CD4-positive, alpha-beta T cell treated with Interleukin-1 beta for 1 hour (primary cell): ENCODE data around the gene SFXN5.

Experiments used
- DNase-seq, 2 donors: peaks; one replicate each; pipeline ENCODE4 v3.0.0-alpha.2; 2020 to 2022

The SFXN5 gene

GRCh38 chr2:72972352-72973136 is 99.0 kb downstream of the SFXN5 start:
- no peak for DNase-seq

DNA sequence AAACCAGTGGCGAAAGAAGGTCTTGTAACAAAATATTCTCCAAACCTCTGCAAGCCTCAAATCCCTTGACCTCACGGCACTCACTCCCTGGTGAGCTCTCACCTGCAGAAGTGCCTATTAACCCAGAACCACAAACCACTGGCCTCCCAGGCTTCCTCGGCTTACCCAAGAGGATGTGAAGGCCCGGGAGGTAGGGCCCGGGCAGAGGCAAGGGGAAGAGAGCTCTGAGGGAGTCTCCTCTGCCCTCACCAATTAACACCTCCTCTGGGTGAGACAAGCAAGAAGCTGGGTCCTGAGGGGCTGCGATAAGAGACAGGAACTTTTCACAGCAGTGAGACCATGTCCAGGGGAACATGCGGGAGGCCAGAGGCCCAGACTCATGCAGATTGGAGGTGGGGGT is 100.5 kb downstream of the SFXN5 start:
- DNase-seq, result no peak

- no peak for DNase-seq
Measured at GRCh38 chr2:72969706-72970105, 101.8 kb downstream of the SFXN5 start.

DNA sequence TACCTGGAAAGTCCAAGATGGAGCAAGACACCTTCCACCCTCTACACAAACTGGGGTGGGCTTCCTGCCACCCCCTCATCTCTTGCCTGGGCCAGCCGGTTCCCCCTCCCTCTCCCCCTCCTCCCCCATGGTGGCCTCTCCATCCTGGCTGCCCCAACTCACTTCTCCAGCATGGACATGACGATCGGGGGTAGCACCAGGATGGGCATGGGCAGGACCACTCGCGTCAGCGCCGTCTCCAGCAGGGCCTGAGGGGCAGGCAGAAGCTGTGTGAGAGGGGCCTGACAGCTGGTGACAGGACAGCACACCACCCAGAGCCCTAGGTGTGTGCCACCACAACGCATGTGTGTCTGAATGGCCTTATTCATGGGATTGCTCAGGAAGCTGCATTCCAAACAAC is 103.2 kb downstream of the SFXN5 start:
- no peak for DNase-seq

DNA sequence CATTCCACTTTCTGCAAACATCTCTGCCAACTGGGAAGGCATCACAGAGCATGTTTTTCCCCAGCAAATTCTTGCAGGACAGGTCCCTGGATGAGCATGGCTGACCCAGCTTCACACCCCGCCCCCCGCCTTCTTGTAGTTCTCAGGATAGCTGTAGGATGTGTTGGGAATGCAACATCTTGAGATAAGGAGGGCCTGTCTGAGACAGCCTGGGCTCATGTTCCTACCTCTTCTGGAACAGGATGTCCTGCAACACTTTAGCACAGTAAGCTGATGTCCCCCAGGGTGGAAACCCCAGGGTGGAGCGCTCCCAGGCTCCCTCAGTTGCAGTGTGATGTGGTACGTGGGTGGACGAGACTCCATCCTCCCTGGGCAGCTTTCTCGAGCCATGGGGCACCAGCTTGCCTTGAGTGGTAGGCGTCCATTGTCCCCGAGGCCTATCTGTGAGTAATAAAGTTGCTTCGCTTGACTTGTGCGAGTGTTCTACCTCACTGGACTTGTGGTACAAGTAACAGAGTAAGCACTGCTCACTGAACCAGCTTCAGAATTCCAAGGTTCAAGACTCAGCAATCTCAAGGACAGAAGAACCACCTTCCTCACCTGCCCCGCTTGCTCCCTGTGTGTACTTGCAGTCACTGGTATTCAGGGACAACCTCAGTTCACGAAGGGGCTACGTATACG is 105.6 kb downstream of the SFXN5 start:
- no peak for DNase-seq

DNA sequence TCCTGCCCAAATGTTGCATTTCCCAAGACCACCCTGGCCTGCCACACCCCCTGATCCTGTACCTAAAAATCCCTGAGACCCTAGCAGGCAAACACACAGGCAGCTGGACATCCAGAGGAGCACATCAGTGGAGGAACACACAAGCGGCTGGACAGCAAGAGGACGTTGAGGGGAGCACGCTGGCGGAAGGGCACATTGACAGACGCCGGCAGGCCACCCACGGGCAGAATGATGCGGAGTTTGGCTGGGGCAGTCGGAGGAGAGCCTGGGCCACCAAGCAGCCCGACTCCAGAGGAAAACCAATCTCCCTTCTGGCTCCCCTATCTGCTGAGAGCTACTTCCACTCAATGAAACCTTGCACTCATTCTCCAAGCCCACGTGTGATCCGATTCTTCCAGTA is 106.5 kb downstream of the SFXN5 start:
- no peak for DNase-seq

GRCh38 chr2:72964146-72964525 is 107.4 kb downstream of the SFXN5 start:
- no peak for DNase-seq

- DNase-seq, result no peak
Measured at GRCh38 chr2:72963423-72964145, 107.9 kb downstream of the SFXN5 start.

- DNase-seq, result no peak
Measured at GRCh38 chr2:72962911-72963310, 108.6 kb downstream of the SFXN5 start.

DNA sequence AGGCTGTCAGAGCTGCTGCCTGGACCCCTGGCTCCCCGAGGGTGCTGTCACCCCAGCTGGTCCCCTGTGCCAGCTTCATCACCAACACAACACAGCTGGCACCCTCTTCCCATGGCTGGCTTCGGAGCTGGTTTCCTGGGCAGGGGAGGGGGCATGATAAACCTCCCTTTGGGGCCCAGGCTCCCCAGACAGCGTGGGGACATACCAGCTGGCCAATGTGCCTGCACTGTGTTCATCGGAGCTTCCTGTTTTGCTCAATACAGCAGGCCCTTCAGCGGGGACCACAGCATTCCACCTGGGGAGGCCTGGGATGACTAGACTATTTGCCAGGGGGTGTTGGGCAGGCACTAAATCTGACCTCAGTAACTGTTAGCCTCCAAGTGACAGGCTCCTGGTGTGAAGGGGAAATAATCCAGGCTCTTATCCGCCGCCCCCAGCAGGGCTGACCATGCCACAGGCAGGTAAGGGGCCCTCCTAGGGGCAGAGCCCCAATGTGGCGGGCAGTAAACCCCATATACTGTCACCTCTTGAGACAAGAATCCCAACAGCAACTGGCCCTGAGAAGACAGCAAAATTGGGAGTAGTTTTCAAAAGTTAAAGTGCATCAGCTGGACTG is 109.6 kb downstream of the SFXN5 start:
- no peak for DNase-seq

DNA sequence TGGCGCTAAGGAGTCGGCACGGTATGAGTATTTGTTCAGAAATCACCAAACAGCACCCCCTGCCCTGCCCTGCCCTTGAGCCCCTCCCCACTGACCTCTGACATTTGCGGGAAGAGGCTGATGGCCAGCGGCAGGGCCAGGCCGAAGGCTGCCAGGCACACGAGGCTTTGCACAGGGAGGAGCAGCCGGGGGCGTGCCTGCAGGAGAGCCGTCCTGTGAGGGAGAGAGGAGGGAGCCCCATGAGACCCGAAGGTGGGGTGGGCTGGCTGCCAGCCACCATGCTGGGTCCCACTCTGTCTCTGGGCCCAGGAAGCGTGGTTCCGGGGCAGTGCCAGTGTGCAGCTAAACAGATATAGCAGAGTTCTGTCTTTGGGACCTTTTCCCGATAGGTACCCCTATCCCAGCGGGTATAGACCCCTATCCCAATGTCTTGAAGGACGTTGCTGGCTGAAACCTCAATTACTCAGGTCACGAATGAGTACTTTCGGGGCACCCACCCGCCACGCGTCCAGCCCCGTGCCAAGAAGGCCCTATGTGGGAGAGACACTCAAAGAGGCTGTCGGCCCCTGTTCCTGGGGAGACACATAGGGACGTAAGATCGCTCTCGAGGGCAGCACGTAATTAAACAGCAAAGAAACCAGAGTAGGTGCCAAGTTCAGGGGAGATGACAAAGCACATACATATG is 110.3 kb downstream of the SFXN5 start:
- DNase-seq, result no peak

DNA sequence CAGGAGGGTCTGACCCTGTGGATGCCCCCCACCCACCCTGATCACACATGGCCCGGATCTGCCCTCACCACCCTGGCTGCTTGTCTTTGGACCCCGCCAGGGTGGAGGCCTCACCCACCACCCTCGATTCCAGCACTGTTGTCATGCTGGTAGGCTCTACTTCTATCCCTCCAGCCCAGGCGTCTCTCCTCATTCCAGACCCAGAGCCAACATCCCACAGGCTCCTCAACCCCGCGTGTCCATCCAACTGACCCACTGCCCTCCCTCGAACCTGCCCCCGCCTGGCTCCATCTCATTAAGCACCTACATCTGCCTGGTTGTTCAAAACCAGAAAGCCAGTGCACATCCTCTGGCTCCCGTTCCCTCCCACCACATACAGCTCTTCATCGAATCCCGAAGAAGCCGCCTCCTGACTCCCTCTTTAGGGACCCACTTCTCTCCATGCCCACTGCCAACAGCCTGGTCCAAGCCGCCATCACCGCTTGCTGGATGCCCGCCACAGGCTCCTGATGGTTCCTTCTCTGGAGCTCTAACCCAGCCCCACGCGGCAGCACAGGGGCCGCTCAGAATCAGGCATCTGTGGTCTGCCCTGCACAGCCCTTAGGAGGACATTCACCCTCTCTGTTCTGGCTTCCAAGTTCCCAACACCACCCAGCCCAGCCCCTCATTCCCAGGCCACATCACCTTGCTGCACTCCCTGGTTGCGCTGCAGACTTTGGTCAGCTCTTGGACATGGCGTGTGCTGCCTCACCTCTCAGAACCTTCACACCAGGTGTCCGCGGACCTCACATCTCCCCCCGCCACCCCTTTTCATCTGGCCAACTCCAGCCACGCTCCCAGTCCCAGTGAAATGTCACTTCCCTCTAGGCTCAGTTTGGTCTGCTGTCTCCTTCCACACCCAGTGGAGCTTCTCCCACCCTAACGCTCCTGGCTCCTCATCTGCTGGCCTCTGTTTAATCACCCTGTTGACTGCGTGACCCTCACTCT is 111.2 kb downstream of the SFXN5 start:
- no peak for DNase-seq

DNA sequence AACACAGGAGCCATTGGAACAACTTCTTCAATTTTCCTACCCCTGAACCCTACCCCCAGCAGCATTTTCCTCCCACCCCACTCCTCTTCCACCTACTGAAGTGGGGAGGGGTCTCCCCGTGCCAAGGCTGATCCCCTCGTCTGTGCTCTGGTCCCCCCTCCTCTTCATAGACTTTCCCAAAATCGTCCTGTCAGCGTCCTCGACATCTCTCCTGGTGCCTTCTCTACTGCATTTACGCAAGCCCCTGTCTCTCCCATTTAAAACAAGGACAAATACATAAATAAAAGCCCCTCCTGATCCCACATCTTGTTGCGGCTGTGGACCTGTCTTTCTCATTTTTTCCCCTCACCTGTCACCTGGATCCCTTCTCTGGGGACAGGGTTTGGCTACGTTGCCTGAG is 112.0 kb downstream of the SFXN5 start:
- no peak for DNase-seq

DNA sequence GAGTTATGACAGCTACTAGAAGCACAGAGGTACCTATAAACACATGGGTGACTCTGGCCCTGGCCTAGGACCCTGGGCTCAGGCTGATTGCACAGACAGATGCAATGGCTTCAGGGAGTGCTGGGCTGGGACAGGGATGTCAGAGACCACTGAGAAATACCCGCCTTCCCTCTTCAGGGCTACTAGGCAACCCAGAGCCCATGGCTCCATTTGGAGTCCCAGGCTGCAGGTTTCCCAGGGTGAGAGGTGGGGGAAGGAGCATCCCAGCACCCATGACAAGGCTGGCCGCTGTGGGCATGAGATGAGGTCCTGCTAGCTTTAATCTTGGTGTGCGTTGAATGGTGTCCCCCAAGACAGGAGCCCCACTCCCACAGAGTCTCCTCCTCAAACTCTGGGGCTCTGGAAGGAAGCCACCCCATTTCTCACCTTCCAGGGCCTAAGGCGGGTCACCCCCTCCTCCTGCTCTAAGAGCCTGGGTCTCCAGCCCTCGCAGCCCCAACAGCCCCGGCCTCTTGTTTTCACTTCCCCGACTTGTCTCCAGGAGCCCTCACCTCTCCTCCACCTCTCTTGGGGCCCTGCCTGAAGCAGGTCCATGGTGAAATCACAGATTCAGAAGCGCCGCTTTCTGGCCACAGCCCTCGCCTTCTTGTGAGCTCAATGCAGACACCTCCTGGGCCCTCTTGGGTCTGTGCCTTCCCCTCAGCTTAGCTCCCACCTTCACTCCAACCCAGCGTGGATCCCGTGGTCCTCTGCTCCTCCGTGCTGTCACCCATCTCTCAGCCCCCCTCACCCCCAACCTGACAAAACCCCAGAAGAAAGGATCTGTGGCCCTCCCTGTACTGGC is 112.7 kb downstream of the SFXN5 start:
- DNase-seq, result no peak

- peak in 1 of 2 donors; percentile 6 for DNase-seq
Measured at GRCh38 chr2:72956936-72957335, 114.6 kb downstream of the SFXN5 start.

DNA sequence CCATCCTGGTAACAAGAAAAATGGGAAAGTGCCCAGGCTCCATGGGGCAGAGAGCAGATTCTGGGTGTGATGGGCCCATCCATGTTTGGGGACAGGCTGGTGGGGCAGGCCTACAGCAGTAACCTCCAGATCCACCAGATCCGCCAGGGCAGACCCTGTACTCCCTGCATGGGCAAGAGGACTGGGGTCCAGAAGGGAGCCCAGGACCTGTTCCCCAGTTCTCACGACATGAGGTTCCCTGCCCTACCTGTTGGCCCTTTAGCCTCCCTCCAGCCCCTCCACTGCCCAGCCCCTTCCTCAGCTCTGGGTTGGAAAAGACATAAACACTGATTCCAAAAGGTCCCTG is 115.5 kb downstream of the SFXN5 start:
- DNase-seq, result no peak

DNA sequence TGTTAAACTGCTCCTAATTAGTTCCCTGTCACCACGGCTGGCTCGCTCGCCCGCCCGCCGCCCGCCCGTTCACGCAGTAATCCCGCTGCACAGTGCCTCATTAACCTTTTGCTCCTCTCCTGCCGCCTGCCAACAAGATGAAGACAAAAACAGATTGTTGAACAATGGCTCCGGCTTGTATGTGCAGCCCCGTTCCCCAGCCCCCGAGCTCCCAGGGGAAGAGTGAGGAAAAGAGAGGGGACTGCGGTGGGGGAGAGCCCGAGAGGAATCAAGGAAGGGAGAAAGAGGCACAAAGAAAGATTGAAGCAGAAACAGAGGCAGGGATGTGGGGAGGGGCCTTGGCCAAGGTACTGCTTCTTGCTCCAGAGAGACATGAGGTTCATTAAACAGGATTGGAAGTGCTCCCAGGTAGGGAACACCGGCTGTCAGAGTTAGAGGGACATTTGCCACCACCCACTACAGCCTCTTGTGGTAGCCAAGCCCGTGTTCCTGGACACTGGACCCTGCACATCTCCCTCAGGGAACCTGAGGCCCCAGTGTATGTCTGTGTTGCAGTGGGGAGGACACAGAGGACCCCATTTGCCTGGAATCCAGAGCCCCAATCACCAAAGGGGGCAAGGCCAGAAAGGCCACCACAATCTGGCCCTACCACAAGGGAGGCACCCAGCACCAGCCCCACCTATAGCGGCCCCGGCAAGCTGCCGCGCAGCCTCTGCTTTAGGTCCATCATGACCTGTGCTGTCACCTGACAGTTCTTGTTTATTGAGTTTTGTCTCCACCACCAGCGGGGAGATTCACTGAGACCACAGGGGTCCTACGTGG is 116.1 kb downstream of the SFXN5 start:
- no peak for DNase-seq

DNA sequence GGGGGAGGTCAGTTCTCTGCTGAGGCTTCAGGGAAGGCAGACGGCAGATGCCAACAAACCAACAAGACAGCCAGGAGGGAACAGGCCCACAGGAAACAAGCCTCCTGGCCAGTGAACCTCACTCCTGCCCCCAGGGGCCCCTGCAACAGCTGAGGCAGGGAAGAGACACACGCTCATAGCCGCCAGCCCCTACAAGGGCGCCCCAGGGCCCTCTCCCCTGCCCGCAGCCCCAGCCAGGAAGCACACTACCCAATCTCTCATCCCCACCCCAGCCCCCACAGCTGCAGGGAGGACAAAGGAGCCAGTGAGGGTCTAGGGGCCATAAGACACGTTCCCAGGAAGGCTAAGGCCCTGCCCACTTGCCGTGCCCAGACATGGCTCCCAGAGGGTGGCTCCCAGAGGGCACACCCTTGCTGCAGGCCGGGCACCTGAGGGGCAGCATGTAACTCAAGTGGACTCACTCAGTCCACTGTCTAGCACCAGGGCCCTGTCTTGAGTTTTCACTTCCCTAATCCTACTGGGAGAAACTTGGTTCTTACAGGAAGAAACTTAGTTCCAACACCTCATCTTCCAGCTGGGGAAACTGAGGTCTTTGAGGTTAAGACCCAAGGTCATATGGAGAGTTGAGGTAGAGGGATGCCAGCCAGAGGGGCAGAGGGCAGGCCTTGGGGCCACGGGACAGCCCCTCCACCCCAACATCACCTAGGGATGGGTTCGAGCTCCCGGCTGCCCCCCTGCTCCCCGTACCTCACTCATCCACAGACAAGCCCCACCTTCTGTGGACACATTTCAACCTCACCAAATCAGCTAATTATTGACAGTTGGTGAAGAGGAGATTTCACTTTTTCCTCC is 116.9 kb downstream of the SFXN5 start:
- no peak for DNase-seq

DNA sequence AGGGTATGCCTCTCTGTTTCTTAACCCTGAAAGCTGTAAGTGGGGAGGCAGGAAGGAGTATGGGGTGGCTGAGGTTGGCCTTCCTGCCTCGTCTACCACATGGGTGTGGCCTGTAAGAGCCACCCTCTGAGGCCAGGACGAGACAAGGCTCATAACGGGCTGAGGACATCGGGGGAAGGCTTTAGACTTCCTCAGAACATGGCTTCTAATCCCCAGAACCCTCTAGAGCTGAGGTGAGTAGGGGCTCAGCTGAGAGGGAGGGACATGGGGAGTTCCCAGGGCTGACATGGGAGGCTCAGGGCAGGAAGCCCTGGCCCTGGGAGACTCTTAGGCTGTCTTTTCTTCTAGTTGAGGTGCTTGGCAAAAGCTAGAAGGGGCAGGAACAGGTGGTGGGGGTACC is 117.5 kb downstream of the SFXN5 start:
- peak; percentile 26 to 35 for DNase-seq
